Activated CD8-positive, alpha-beta memory T cell treated with anti-CD3 and anti-CD28 coated beads, Interleukin-2, amount 50 U/mL, for 24 hours (primary cell): ENCODE data around the gene ATG14.
"Not testable (repeated sequence)": the region's sequence is repeated elsewhere in the genome, so short reads cannot be mapped to it uniquely, and the experiment has no call there.

Source experiments
- DNase-seq: peaks from one replicate; pipeline ENCODE4 v3.0.0-alpha.2; 2020; ENCODE audit errors: extremely low read depth

The ATG14 gene

DNA sequence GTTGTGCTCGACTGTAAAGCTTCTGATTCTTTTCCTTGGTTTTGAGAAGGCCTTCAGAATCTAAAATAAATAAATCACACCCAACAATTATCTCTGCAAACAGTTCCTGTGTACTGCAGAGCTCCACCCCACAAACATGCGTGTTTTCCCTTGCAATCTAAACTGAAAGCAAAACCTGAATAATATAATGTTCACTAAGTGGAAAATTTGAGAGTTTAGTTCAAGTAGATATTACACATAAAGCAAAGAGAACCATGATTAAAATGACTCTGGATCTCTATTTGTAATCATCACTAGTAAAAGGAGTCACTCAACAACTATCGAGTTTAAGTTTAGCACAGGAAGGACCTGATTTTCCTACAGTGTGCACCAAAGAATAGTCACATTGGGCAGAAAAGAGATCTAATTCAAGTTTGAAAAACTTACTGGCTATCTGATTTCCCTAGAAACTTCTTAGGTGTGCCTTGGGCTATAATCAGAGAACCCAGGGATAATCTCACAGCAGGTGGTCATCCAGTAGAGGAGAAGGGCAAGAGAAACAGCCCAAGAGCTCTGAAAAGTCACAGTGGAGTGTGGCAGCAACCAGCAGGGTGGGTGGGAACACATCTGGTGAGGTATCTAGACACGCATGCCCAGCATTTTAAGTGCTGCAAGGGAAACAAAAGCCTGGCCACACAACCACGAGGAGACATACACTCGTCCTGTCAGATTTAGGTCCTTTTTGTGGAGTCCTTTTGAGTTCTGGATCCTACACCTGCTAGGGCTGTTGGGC lies 25.4 kb downstream of the ATG14 start:
- DNase-seq, result no peak

GRCh38 chr14:55384536-55384935 lies 27.1 kb downstream of the ATG14 start:
- no peak for DNase-seq

- no peak for DNase-seq
These were observed 28.0 kb downstream of the ATG14 start for GRCh38 chr14:55383541-55384140.

DNA sequence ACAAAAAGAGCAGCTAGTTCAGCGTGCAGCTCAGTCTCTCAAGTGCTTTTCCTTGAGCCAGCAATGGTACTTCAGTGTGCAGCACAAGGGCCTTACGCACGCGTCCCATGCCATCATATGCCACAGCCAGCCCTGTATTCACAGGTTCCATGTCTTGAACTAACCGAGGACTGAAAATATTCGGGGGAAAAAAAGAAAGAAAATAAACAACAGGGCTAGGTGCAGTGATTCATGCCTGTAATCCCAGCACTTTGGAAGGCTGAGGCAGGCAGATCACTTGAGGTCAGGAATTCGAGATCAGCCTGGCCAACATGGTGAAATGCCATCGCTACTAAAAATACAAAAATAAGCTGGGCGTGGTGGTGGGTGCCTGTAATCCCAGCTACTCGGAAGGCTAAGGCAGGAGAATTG lies 28.6 kb downstream of the ATG14 start:
- DNase-seq, result not testable (repeated sequence)

DNA sequence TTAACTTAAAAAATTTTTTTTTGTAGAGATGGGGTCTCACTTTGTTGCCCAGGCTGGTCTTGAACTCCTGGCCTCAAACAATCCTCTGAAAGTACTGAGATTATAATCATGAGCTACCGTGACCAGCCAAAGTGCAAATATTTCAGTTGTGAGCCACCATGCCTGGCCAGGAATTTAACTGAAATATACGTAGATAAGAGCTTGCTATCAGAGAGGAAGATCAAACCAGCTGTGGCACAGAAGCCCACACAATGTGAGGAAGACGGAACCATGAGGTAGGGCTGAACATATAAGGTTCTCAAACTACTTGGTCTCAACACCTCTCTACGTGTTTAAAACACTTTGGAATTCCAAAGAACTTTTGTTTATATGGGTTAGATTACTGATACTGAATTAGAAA lies 29.1 kb downstream of the ATG14 start:
- DNase-seq, result no peak

GRCh38 chr14:55381561-55381960 lies 30.1 kb downstream of the ATG14 start:
- no peak for DNase-seq

GRCh38 chr14:55381040-55381439 lies 30.6 kb downstream of the ATG14 start:
- no peak for DNase-seq

DNA sequence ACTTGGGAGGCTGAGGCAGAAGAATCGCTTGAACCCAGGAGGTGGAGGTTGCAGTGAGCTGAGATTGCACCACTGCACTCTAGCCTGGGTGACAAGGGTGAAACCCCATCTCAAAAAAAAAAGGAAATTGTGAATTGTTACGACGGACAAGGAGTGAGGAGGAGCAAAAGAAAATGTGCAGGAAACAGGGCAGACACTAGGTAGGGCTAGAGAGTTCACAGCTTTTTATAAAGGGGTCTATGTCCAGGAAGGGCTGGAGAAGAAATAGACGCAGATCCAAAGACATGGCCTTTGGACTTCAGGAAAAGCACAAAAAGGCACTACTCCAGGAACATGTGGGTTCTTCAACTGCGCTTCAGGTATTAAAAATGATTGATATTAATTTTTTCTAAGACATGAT lies 34.4 kb downstream of the ATG14 start:
- no peak for DNase-seq

- no peak for DNase-seq
These were observed 36.9 kb downstream of the ATG14 start for GRCh38 chr14:55374771-55375170.

GRCh38 chr14:55373784-55374705 lies 37.6 kb downstream of the ATG14 start:
- no peak for DNase-seq

- DNase-seq, result no peak
These were observed 38.8 kb downstream of the ATG14 start for GRCh38 chr14:55372825-55373224.

DNA sequence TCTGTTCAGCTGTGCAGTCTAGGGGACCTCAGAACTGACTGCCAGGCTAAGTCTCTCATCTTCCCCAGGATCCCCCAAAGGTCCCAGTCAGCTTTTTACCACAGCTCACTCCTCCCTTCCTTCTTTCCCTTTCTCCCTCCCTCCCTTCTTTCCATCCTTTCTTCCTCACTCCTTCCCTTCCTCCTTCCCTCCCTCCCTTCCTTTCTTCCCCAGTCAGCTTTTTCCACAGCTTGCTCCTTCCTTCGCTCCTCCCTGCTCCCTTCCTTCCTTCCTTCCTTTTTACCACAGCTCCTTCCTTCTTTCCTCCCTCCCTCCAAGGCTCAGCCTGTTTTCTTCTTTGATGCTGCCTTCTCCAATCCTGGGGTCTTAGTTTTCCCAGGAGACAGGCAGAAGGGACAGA lies 39.2 kb downstream of the ATG14 start:
- no peak for DNase-seq

DNA sequence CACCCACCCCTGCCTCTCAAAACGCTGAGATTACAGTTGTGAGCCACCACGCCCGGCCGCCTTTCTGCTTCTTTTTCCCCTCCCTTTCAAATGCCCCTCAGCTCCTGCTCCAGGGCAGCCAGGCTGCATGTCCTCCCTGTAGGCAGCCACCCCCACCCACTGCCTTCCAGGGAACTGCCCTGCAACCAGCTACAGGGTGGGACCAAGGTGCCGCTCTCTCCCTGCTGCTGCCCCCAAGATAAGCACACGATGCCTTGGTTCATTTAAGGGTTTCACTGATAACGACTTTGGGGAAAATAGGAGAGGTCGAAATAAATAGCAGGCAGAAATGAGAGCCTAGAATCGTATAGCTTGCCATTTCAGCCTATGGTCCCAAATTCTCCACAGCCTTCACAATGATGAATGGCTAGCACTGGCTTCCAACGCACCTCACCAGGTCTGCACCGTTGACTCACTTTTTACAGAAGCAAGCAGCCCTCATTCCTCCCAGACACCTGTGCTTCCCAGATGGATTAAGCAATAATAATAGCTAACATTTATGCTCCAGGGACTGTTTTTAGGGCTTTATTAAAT lies 40.7 kb downstream of the ATG14 start:
- DNase-seq, result no peak

GRCh38 chr14:55366271-55366670 lies 45.4 kb downstream of the ATG14 start:
- DNase-seq, result no peak

GRCh38 chr14:55361190-55361589 lies 50.4 kb downstream of the ATG14 start:
- no peak for DNase-seq

DNA sequence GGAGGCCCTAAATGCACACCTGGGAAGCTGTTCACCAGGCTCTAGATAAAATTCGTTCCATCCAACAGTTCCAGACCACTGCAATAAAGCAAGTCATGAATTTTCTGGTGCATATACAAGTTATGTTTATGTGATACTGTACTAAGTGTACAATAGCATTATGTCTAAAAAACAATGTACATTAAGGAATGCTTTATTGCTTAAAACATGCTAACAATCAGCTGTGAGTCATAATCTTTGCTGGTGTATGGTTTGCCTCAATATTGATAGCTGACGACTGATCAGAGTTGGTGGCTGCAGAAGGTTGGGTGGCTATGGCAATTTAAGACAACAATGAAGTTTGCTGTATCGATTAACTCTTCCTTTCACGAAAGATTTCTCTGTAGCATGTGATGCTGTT lies 52.3 kb downstream of the ATG14 start:
- no peak for DNase-seq

GRCh38 chr14:55356913-55357312 lies 54.7 kb downstream of the ATG14 start:
- DNase-seq, result no peak

DNA sequence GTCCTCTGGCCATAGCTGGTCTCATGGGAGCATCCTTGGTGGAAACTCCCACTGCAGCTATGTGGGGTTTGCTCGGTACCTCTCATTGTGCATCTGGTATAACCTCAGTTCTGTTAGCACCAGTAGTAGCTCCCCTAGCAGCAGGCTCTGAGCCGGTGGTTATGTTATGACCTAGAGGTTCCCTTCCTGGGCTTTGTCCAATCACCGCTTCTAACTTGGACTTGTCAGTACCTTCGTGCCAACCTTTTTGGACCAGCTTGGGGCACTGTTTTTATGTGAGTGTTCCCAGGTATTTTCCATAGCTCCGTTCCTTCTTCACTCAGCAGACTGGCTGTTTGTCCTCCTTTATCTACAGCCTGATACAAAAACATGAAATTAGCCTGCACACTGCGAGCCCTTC lies 55.7 kb downstream of the ATG14 start:
- no peak for DNase-seq

- DNase-seq, result no peak
These were observed 57.1 kb downstream of the ATG14 start for GRCh38 chr14:55354500-55354899.

GRCh38 chr14:55353686-55354467 lies 57.8 kb downstream of the ATG14 start:
- DNase-seq, result no peak

GRCh38 chr14:55352201-55352600 lies 59.4 kb downstream of the ATG14 start:
- DNase-seq, result no peak
